Measurements from ENCODE around the gene PCNX3. TPM values are rescaled to one million over a fixed set of nuclear protein-coding genes. Genes with fewer than 3 reads are reported as not detected.

PCNX3 gene
- total and polyA plus RNA-seq, 2 of the 4 experiments (the other 2 are of a cell fraction) = 5.6 to 33.2 TPM

- Histone ChIP-seq H3K4me1 (ENCODE audit: control insufficient read depth, insufficient read depth, low read length) (peaks cover 4% of the 10 kb centered on the region), H2AFZ (replicated peaks; ENCODE audit: low read length, poor library complexity) (no peak overlapping the region), H3K4ac (ENCODE audit: low read depth, low read length) (no peak overlapping the region), H2BK120ac (ENCODE audit: low read depth, low read length) (no peak overlapping the region), H3K9me3 (ENCODE audit: control insufficient read depth, insufficient read depth, low read length) (no peaks in the 10 kb centered on the region), H4K20me1 (ENCODE audit: insufficient read depth, low read length) (peaks cover 9% of the 10 kb centered on the region), H3K79me1 (ENCODE audit: low read depth in 1 of 2, low read length in 2 of 2) (peaks cover 0 to 16% of the 10 kb centered on the region in 2 experiments; a peak in 1 of 4 replicates), H4K5ac (ENCODE audit: low read depth, low read length) (no peak overlapping the region), H4K91ac (ENCODE audit: insufficient read depth, low read depth, low read length) (no peak overlapping the region), H3K36me3 (ENCODE audit: control insufficient read depth, insufficient read depth, low read length) (peaks cover 30% of the 10 kb centered on the region), H2AK5ac (ENCODE audit: low read depth, low read length) (no peak overlapping the region), H3K56ac (ENCODE audit: extremely low read depth, insufficient read depth, low read length) (no peak overlapping the region), H3K27me3 (ENCODE audit: control insufficient read depth, insufficient read depth, low read length) (no peaks in the 10 kb centered on the region), H3K23ac (ENCODE audit: low read depth, low read length) (no peak overlapping the region), H3K14ac (replicated peaks; ENCODE audit: low read depth, low read length) (no peak overlapping the region), H3K9me1 (ENCODE audit: insufficient read depth, low read length) (no peaks in the 10 kb centered on the region), H3K18ac (ENCODE audit: low read depth, low read length) (no peak overlapping the region), H2BK5ac (ENCODE audit: low read depth, low read length, poor library complexity, severe bottlenecking) (no peak overlapping the region), H4K8ac (ENCODE audit: low read depth in 2 of 2, low read length in 2 of 2) (no peak overlapping the region), H2AK9ac (replicated peaks; ENCODE audit: low read depth, low read length, poor library complexity) (no peak overlapping the region), H3K9ac (ENCODE audit: low read depth, low read length) (no peak overlapping the region), H3K27ac (ENCODE audit: insufficient read depth, low read length) (no peak overlapping the region), H2BK15ac (ENCODE audit: low read depth, low read length) (no peak overlapping the region), H3K4me2 (ENCODE audit: low read depth, low read length) (no peak overlapping the region), H3K4me3 (ENCODE audit: insufficient read depth, low read depth, low read length) (no peak overlapping the region), H2BK20ac (ENCODE audit: low read depth, low read length) (no peak overlapping the region)
- dilution Hi-C loops (cut with HindIII; ENCODE audit: low sequenced_read_pairs, unreplicated experiment) = no loop called here
- no peak for TF ChIP-seq POLR2A (IDR thresholded peaks at IDR 0.05; ENCODE audit: low read depth, low read length)
- no peak for TF ChIP-seq CTCF (conservative IDR thresholded peaks at IDR 0.05; ENCODE audit: low read depth, low read length)
- no peak for TF ChIP-seq MAFK (IDR thresholded peaks at IDR 0.05; ENCODE audit: low read depth, low read length)
- no peak for TF ChIP-seq MXI1 (IDR thresholded peaks at IDR 0.05; ENCODE audit: borderline replicate concordance, low read depth, low read length)
- ATAC-seq (ENCODE audit: low read depth) = no peak
- WGBS, 2 experiments (ENCODE audit: extremely low coverage in 2 of 2, insufficient read length in 1 of 2) = no CpG with 5 or more reads among the region's 8 CpGs
- ChIA-PET CTCF (interaction anchor here (0.9 kb wide), 1 partner anchor 50 kb away, joined by 4 read pairs; no protein-coding TSS in a partner anchor), POLR2A (ENCODE audit: unreplicated experiment) (interaction anchor here (0.5 kb wide), 1 partner anchor 26 kb away, joined by 5 read pairs; no protein-coding TSS in a partner anchor)
- in situ Hi-C loops (cut with MboI; ENCODE audit: low sequenced_read_pairs) = no loop called here
- intact Hi-C loops (cut with micrococcal nuclease) = loop anchor here (2.0 kb wide), 1 partner anchor 13 kb away; the partner anchor contains the start of gene EHBP1L1
- DNase-seq = peak; percentile 62
- BruUV-seq (replicated peaks) = no TSS peak
Measured at GRCh38 chr11:65590240-65590738, 25.3 kb upstream of the PCNX3 start.
